ENCODE results near the gene FLNC. TPM values are rescaled to one million over a fixed set of nuclear protein-coding genes. Genes with fewer than 3 reads are reported as not detected.

FLNC gene
- total and polyA plus RNA-seq, 2 donors (not counting 1 experiment from before 2014, with no cell fraction given) = 0.01 TPM; not detected in 1

DNA sequence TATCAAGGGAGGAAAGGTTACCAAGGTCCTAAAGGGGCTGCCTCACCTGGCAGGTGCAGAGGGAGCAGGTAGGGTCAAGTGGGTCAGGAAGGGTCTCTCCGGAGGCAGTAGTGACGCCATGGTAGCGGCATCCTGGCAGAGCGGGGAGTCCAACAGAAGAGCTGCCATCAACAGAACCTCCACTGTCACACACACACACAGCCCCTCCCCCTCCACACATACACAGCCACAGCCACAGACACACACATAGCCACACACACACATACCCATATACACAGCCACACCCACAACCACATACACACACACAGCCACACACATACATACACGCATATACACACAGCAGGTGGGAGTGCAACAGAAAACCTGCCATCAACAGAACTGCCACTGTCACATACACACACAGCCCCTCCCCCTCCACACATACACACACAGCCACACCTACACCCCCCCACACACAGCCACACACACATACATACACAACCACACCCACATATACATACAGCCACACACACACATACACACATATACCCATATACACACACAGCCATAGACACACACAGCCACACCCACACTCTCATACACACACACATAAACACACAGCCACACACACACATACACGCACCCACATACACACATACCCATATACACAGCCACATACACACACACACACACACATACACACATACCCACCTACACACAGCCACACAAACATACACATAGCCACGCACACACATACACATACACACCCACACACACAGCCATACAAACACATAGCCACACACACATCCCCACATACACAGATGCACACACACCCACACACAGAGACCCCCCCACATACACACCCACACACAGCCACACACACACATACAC, 57.2 kb downstream of the FLNC start:
- H4K20me1 ChIP-seq (ENCODE audit: control insufficient read depth, insufficient read depth, low read length, poor library complexity, severe bottlenecking) = no peaks in the 10 kb centered on the region
- ChIA-PET CTCF (interaction anchor here (0.6 to 0.9 kb wide), 2 partner anchors 45 to 108 kb away, joined by 3 read pairs; no protein-coding TSS in a partner anchor), POLR2A (no interaction called here)
- no peak overlapping the region for H3K9ac ChIP-seq (ENCODE audit: low read length)
- peaks cover 12 to 13% of the 10 kb centered on the region in 2 donors for H3K4me1 ChIP-seq (ENCODE audit: control insufficient read depth in 2 of 2, insufficient read depth in 2 of 2, low read length in 2 of 2)
- no peak overlapping the region for H3K4me2 ChIP-seq (replicated peaks; ENCODE audit: low read depth, low read length, poor library complexity, severe bottlenecking)
- WGBS (ENCODE audit: insufficient coverage) = 93% methylated on average over 7 of the region's 7 CpGs
- H3K27me3 ChIP-seq (replicated peaks in 1 of 4; ENCODE audit: control extremely low read depth in 1 of 4, control insufficient read depth in 3 of 4, insufficient read depth in 4 of 4, low read length in 3 of 4) = peaks cover 0 to 42% (median 7%) of the 10 kb centered on the region in 4 experiments
- no peaks in the 10 kb centered on the region for H3K9me3 ChIP-seq (ENCODE audit: control extremely low read depth in 1 of 3, control insufficient read depth in 2 of 3, insufficient read depth in 1 of 3, low read length in 2 of 3)
- H2AFZ ChIP-seq (ENCODE audit: insufficient read depth, low read depth, low read length, poor library complexity, severe bottlenecking) = no peak overlapping the region
- H3K27ac ChIP-seq (ENCODE audit: low read length in 2 of 2) = no peak overlapping the region
- H3K27me3 Mint-ChIP-seq = peaks cover 13% of the 10 kb centered on the region
- H3K4me3 Mint-ChIP-seq = no peak overlapping the region
- no peak for DNase-seq
- no peak overlapping the region for H3K27ac Mint-ChIP-seq
- H3K4me3 ChIP-seq (ENCODE audit: control extremely low read depth in 1 of 5, extremely low read depth in 1 of 5, insufficient read depth in 1 of 5, low read depth in 2 of 5, low read length in 4 of 5) = no peak overlapping the region
- H3K4me1 Mint-ChIP-seq = peaks cover 7% of the 10 kb centered on the region
- intact Hi-C loops (cut with micrococcal nuclease) = no loop called here
- no peak for ATAC-seq (ENCODE audit: low read depth)
- no peaks in the 10 kb centered on the region for H3K79me2 ChIP-seq (ENCODE audit: control insufficient read depth, insufficient read depth, low read length)
- H3K9me3 Mint-ChIP-seq (ENCODE audit: insufficient read depth) = no peaks in the 10 kb centered on the region
- no peak for TF ChIP-seq EZH2 (IDR thresholded peaks at IDR 0.05; ENCODE audit: borderline replicate concordance, insufficient read depth, low read depth, low read length, poor library complexity, severe bottlenecking)
- H3K36me3 ChIP-seq (replicated peaks in 1 of 2; ENCODE audit: control extremely low read depth in 1 of 2, control insufficient read depth in 1 of 2, extremely low read depth in 1 of 2, insufficient read depth in 2 of 2, low read length in 1 of 2) = no peaks in the 10 kb centered on the region

DNA sequence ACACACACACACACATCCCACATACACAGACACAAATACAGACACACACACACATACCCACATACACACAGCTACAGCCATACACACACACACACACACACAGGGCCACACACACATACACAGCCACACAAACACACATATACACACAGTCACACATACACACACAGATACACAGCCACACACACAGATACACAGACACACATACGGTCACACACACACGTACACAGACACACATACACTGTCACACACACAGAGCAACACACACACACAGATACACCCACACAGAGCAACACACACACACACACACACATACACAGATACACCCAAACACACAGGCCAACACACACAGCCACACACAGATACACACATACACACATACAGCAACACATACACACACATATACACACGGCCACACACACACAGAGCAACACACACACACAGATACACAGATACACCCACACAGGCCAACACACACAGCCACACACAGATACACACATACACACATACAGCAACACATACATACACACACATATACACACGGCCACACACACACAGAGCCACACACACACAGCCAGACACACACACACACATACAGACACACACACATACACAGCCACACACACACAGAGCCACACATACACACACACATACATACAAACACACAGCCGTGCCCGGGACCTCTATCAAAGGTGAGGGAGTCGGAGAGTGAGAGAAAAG, 58.0 kb downstream of the FLNC start:
- ChIA-PET POLR2A (no interaction called here), CTCF (interaction anchor here (0.6 kb wide), 1 partner anchor 108 kb away, joined by 3 read pairs; no protein-coding TSS in a partner anchor)
- Histone ChIP-seq H3K27me3 (replicated peaks in 1 of 4; ENCODE audit: control extremely low read depth in 1 of 4, control insufficient read depth in 3 of 4, insufficient read depth in 4 of 4, low read length in 3 of 4) (peaks cover 0 to 48% (median 7%) of the 10 kb centered on the region in 4 experiments), H3K4me1 (ENCODE audit: control insufficient read depth in 2 of 2, insufficient read depth in 2 of 2, low read length in 2 of 2) (peaks cover 12 to 13% of the 10 kb centered on the region in 2 donors), H4K20me1 (ENCODE audit: control insufficient read depth, insufficient read depth, low read length, poor library complexity, severe bottlenecking) (no peaks in the 10 kb centered on the region), H3K79me2 (ENCODE audit: control insufficient read depth, insufficient read depth, low read length) (no peaks in the 10 kb centered on the region), H2AFZ (ENCODE audit: insufficient read depth, low read depth, low read length, poor library complexity, severe bottlenecking) (no peak overlapping the region), H3K4me3 (ENCODE audit: control extremely low read depth in 1 of 5, extremely low read depth in 1 of 5, insufficient read depth in 1 of 5, low read depth in 2 of 5, low read length in 4 of 5) (no peak overlapping the region), H3K36me3 (replicated peaks in 1 of 2; ENCODE audit: control extremely low read depth in 1 of 2, control insufficient read depth in 1 of 2, extremely low read depth in 1 of 2, insufficient read depth in 2 of 2, low read length in 1 of 2) (no peaks in the 10 kb centered on the region), H3K9ac (ENCODE audit: low read length) (no peak overlapping the region), H3K9me3 (ENCODE audit: control extremely low read depth in 1 of 3, control insufficient read depth in 2 of 3, insufficient read depth in 1 of 3, low read length in 2 of 3) (no peaks in the 10 kb centered on the region), H3K27ac (ENCODE audit: low read length in 2 of 2) (no peak overlapping the region), H3K4me2 (replicated peaks; ENCODE audit: low read depth, low read length, poor library complexity, severe bottlenecking) (no peak overlapping the region)
- H3K4me1 Mint-ChIP-seq = peaks cover 7% of the 10 kb centered on the region
- H3K9me3 Mint-ChIP-seq (ENCODE audit: insufficient read depth) = no peaks in the 10 kb centered on the region
- TF ChIP-seq, protein P1, sequence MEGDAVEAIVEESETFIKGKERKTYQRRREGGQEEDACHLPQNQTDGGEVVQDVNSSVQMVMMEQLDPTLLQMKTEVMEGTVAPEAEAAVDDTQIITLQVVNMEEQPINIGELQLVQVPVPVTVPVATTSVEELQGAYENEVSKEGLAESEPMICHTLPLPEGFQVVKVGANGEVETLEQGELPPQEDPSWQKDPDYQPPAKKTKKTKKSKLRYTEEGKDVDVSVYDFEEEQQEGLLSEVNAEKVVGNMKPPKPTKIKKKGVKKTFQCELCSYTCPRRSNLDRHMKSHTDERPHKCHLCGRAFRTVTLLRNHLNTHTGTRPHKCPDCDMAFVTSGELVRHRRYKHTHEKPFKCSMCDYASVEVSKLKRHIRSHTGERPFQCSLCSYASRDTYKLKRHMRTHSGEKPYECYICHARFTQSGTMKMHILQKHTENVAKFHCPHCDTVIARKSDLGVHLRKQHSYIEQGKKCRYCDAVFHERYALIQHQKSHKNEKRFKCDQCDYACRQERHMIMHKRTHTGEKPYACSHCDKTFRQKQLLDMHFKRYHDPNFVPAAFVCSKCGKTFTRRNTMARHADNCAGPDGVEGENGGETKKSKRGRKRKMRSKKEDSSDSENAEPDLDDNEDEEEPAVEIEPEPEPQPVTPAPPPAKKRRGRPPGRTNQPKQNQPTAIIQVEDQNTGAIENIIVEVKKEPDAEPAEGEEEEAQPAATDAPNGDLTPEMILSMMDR (IDR thresholded peaks at IDR 0.05) = no peak
- no peak for TF ChIP-seq EZH2 (IDR thresholded peaks at IDR 0.05; ENCODE audit: borderline replicate concordance, insufficient read depth, low read depth, low read length, poor library complexity, severe bottlenecking)
- WGBS (ENCODE audit: insufficient coverage) = 92% methylated on average over 4 of the region's 7 CpGs
- intact Hi-C loops (cut with micrococcal nuclease) = no loop called here
- no peak overlapping the region for H3K27ac Mint-ChIP-seq
- peaks cover 13% of the 10 kb centered on the region for H3K27me3 Mint-ChIP-seq
- DNase-seq (no peak), ATAC-seq (ENCODE audit: low read depth) (no peak)
- H3K4me3 Mint-ChIP-seq = no peak overlapping the region

Measured in B cell (primary cell).